Cerebellar nuclear complex (tissue), 1 donor: ENCODE measurements around the gene ZPBP.

ENCODE experiments used
- DNase-seq, 2 experiments: peaks; one replicate each; lab custom pipeline; 2025; lab: John Stamatoyannopoulos, UW

ZPBP gene, protein sequence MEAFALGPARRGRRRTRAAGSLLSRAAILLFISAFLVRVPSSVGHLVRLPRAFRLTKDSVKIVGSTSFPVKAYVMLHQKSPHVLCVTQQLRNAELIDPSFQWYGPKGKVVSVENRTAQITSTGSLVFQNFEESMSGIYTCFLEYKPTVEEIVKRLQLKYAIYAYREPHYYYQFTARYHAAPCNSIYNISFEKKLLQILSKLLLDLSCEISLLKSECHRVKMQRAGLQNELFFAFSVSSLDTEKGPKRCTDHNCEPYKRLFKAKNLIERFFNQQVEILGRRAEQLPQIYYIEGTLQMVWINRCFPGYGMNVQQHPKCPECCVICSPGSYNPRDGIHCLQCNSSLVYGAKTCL

DNA sequence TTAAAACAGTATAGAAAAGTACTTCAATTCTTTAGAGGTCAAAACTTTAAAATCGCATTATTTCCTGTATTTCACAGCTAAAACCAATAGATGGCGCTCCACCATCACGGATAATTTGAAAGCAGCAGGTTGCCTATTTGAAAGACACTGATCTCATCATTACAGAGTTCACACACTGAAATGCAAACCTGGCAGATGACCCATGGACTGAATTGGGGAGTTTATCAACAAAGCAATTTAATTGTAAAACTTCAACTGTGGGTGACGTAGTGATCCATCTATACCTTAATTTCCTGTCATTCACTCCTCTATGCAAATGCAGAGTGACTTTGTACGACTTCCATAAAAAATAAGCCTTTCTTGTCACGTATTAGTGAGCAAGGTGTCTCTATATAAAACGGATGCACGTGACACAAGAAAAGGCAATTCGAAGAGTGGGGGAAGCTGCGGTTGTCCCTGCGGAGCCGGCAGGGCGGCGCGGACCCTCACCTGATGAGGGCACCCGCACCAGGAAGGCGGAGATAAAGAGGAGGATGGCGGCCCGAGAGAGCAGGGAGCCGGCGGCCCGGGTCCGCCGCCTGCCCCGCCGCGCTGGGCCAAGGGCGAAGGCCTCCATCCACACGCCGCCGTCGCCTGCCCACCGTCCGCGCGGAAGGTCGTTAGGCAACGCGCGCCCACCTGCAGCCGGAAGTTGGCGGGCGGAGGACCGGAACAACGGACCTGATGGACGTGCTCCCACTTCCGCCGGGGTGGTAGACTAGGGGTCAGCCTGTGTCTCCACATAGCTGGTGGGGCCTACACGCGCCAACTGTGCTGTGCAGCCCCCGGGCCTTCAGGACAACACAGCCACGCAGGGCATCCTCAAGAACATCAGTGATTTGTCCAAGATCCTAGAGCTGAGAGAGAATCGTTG is at the start of gene ZPBP:
ZPBP (minus strand) TSS at position 668 of the 913 bp plus-strand sequence; CDS start at position 616, 52 bp downstream.
- DNase-seq: peak in 1 of 2 experiments; percentile 49

DNA sequence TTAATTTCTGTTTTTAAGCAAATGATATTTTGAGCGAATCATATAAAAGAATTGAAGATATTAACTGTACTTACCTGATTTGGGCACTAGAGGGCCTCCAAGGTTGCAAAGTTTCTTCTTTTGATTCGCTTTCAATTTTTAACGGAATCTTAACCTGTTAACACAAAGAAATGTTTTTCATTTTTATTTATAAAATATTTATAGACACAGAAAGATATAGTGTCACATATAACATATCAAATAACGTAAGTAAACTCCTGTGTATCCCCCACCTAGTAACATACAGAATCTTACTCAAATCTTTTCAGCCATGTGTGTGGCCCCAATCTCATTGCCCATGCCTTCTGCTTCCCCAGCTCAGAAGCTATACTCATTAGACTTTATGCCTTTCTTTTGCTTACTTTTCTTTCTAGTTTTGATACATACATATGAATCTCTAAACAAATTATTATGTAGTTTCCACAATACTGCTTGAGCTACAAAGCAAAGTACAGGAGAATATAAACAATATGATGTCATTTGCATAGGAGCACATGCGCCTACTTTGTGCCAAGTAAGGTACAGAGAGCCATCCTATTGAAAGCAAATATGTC is 49.5 kb upstream of the ZPBP start:
- DNase-seq: no peak

DNA sequence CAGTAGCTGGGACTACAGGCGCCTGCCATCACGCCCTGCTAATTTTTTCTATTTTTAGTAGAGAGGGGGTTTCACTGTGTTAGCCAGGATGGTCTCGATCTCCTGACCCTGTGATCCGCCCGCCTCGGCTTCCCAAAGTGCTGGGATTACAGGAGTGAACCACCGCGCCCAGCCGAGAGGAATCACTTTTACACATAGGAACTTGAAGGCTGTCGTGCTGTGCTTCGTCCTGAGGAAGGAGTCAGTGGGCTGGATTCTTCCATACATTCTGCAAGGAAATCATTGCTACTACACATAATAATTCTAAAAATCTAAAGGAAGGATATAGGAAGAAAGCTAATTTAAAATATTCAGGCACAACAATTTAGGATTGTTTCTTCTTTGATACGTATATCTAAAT is 48.8 kb upstream of the ZPBP start:
- DNase-seq: no peak

DNA sequence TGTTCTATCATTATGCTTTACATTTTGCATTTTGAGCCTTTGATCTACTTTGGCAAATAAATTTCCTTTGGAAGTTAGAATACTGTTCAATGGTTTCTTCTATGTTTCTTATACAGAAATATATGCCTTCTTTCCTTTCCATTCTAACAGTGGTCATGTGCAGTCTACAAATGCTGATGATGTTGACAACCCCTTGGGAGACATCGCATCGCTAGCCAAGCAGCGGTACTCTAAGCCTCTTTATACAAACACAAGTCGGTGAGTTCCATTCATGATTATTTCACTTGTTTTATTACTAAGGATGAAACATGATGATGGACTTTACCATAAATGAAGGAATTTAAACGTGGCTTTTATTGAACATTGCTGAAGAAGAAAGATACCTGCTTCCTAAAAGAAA is 48.1 kb upstream of the ZPBP start:
- no peak for DNase-seq

DNA sequence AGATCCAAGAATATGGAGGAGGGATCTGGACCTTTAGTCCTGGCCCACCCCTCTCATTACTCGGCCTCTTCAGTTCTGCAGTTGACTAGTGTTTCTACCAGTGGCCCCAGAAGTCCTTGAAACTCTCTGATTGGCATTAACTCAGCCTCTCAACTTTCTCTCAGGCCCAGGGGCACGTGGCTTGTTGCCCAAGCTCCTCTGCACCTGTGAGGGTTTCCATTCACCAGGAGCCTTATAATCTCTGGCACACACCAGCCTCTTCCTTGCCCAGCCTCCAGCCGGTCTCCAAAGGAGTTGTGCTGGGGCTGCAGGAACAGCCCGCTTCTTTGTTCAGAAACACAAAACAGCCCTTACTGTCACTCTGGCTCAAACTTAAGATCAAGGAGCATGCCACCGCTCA is 47.6 kb upstream of the ZPBP start:
- DNase-seq: no peak

DNA sequence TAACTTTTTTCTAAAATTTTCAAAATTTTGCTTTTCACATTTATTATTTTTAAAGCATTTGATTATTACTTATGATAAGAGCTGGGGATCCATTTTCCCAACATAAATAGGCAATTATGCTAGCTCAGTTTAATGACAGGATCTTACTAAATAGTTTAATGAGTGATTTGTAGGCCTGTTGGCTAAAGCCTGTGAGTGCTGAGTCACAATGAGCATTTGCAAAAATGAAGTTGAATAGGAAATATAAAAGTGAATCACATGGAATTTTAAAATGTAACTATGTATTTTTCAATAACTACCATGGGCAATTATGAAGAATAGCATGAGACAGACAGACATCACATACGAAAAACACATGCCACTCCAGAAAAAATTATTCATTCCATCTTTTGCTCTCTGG is 45.1 kb upstream of the ZPBP start:
- no peak for DNase-seq

DNA sequence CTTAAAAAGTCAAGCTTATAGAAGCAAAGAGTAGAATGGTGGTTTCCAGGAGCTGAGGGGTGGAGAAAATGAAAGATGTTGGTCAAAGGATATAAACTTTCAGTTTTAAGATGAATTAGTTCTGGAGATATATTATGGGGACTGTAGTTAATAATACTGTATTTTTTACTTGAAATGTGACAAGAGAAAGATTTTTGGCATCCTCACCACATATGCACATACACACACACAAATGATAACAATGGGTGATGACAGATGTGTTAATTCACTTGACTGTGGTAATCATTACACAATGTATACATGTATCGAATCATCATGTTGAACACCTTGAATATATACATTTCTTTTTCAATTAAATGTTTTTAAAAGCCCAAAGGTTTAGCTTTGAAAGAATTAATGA is 32.7 kb upstream of the ZPBP start:
- DNase-seq: no peak

DNA sequence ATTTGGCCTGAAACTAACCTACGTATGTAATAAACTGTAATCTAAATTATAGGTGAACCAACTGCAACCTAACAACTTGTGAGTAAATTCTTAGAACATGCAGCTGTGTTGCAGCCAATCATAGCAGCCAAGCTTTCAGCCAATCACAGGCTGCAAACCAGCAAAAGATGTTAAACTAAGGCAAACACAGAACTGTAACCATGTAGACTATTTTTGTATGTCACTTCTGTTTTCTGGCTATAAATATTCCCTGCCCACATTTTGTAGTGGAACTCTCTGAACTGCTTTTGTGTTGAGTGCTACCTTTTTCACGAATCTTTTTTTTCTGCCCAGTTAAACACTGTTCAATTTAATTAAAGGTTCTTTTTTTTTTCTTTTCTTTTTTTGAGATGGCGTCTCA is 28.2 kb upstream of the ZPBP start:
- DNase-seq: no peak

DNA sequence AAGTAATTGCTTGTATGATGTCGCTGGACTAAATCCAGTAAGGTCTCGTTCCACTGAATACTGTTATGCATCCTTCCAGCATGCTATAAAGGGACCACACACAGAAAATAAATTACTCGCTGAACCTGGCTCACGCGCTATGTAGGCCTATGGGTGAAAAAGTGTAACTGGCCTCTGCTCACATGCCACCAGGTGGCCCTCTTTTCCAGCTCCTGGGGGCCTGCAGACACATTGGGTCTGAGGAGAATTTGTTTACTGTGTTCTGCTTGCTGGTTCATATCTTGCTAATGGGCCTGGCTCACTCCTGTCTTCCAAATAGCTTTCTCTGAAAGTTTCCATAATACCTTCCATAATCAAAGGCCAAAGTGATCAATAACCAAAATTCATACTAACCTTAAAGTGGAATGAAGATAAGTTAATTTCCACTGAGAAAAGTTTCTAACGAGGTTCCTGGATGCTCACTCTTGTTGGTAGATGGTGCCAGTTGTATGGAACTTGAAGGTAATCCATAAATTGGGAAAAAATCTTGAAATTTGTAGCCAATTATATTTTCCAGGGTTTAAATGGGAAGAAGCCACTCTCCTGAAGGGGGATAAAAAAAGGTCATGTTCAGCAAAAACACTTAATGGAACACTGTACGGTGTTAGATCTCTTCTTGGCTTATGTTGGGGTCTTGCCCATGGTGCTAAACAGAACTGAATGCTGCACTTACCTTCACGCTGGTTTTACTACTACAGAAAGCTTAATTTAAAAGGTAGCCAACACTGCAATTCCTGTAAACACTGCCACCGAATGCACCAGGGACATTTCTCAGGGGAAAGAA is 27.0 kb upstream of the ZPBP start:
- no peak for DNase-seq

DNA sequence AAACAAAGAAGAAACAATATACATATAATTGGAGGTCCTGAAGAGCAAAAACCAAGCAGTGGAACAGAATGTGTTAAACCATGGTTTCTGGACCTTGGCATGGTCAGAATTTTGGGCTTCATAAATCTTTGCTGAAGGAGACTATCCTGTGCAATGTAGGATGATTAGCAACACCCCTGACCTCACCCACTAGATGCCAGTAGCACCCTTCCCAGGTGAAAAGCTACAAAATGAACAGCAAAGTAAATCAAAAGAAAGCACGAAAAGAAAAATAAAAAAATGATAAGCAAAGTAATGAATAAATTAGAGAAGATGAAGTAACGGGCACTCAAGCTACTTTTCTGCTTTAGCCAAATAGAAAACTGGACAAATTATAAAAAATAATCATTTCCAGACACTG is 19.2 kb upstream of the ZPBP start:
- no peak for DNase-seq

DNA sequence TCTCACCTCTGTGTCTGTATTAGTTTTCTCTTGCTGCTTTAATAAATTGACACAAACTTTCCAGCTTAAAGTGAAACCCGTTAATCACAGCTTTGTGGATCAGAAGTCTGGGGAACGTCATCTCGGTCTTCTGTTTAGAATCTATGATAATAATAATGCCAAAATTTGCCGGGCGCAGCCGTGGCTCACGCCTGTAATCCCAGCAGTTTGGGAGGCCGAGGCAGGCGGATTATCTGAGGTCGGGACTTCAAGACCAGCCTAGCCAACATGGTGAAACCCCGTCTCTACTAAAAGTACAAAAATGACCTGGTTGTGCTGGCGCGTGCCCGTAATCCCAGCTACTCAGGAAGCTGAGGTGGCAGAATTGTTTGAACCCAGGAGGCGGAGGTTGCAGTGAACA is 8.8 kb upstream of the ZPBP start:
- no peak for DNase-seq

DNA sequence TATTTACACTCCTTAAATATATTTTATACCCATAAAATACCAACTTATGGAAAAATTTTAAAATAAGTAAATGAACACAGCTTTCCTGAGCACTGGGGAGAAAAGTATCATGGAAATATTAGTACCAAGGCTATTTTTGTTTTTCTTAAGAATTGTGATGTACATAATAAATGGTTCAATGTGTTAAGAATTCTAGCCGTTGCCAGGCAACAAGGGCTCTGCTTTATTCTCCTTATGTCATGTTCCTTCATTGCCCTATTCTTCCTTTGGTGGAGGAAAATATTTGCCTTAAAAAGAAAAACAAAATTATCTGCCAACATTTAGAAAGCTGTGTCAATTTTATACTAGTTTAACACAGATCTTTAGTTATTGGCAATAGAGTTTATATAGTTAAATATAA is 2.6 kb upstream of the ZPBP start:
- no peak for DNase-seq

DNA sequence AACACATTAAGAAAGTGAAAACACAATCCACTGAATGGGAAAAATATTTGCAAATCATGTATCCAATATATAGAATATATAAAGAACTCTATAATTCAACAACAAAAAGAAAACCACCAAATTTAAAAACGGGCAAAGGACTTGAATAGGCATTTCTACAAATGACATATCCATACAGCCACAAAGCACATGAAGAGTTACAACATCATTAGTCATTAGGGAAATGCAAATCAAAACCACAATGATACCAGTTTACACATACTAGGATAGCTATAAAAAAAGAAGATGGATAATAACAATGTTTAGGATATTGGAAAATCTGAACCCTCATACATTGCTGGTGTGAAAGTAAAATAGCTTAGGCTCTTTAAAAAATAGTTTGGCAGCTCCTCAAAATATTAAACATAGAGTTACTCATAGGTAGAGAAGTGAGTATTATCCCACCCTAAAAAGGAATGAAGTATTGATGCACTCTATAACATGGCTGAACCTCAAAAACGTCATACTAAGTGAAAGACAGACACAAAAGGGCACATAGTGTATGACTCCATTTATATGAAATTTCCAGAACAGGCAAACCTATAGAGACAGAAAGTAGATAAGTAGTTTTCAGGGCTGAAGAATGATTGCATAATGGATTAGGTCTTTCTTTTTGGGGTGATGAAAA is 4.5 kb downstream of the ZPBP start:
- no peak for DNase-seq

DNA sequence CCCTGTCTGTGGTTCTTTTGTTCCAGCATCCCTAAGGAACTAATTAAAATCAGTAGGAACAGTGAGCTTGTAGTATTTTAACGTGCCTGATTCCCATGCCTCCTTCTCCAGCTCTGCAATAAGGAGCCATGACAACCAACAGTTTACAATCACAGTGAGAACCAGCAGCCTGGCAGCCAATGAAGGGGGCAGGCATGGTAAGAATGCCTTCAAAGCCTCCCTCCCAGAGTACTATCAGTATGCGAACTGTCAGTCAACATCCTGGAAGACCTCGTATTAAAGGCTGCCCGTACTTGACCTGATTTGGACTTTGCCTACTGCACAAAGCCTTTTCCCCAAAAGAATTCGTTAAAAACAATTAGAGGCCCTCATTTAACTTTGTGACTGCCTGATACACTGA is 7.7 kb downstream of the ZPBP start:
- DNase-seq: no peak

DNA sequence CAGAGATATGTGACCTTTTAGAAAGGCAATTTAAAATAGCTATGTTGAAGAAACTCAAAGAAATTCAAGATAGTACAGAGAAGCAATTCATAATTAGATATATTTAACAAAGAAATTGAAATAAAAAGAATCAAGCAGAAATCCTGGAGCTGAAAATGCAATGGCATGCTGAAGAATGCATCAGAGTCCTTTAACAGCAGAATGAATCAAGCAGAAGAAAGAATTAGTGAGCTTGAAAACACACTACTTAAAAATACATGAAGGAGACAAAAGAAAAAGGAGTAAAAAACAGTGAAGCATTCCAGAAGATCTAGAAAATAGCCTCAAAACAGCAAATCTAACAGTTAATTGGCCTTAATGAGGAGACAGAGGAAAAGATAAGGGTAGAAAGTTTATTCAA is 20.0 kb downstream of the ZPBP start:
- no peak for DNase-seq

DNA sequence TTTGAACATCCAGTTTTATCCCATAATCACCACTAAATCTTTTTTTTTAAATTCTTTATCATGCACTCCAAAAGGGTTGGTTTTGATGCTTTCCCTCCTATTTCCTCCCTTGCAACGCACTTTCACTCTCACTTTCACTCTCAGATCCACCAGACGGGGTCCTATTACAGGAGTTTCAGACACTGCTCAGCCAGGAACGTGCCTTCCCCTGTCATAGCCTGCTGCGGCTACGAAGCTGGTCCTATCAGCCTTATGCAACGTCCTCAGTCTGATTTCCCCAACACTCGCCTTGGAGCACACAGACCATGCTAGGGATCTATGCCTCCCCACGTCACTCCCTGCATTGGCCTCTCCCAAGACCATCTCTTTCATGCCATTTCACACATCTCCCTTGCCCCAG is 23.4 kb downstream of the ZPBP start:
- no peak for DNase-seq

DNA sequence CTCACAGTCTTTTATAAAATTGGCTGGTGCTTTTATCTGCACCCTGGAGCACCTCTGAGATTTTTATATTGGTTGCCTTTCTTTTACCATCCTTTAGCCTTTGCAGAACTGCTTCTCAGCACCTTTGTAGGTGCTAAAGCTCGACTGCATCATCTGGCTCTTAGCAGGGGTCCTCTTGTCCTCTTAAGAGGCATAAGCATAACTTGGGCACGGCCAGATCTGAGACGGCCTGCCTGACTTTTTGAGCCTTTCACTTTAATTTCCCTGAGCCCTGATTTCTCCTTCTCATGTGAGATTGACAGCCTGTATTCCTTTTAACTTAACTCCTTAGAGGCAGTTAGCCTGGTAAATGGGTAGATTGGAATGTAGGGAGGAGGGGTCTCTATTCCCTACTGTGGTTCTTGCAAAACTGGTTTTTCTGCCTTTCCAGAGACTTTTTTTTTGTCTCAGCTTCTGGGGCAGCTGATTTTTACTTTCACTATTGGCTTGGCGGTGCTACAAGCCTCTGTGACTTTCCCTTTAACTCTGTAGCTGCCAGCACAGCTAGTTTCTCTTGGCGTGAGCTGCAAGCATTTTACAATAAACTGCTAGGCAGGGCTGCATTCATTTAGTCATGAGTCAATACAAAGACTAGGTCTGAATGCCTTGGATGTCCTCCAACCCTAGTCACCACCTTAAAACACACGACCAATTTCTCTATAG is 24.0 kb downstream of the ZPBP start:
- DNase-seq: no peak

DNA sequence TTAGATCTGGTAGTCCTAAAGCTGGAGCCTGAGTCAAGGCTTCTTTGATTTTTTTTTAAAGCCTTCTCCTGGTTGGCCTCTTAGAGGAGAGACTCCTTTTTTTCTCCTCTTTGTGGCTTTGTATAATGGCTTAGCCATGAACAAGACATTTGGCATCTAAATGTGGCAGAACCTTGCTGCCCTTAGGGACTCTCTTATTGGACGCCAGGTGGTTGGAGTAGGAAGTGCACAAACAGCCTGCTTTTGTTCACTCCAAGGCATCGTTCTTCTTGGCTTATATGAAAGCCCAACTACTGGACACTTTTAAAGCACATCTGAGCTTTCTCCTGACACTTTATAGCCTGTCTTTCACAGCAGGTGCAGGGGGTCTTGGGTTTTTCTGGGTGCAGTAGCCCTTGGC is 25.0 kb downstream of the ZPBP start:
- DNase-seq: no peak

DNA sequence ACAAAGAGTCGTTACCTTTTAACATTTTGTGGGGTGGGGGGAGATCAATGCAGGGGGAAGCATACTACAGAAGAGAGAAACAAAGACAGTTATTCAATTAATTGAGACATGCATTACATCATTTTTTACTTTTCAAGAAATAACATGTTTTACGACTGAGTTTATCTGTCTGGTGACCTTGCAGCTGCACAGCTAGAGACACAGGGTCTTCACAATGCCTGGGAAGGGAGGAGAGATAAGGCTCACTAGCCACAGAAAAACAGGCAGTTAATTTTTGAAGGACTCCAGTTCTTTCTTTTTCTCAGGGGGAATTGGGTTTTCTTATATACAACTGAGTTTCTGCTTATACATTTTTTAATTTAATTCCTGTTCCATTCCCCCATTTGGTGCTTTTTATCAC is 30.1 kb downstream of the ZPBP start:
- no peak for DNase-seq

DNA sequence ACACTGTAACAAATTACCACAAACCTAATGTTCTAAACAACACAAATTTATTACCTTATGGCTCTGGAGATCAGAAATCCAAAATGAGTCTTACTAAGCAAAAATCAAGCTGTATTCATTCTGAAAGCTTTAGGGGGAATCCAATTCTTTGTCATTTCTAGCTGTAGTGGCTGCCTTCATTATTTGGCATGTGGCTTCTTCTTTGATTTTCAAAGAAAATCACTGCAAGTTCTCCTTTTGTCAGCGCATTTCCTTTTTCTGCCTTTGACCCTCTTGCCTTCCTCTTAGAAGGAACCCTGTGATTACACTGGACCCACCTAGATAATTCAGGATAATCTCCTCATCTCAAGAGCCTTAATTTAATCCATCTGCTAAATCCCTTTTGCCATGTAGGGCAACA is 36.9 kb downstream of the ZPBP start:
- DNase-seq: no peak

DNA sequence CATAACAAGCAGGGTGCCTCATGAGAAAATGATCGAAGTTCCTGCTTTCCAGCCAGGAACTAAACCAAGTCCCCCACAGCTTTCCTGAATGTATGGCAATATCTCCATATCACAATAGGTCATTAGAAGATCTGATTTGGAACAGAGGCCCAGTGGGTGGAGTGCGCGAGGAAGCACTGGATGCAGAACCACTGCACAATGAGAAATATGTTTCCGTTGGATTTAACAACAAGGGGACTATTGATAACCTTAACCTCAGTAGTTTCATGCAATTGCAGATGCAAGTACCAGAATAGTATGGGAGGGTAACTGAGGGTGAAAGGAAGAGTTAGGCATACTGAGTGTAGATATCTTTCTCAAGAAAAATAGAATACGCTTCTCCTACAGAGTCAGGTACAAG is 45.3 kb downstream of the ZPBP start:
- DNase-seq: no peak
